ENCODE data around the gene AZIN2.
A peak's percentile ranks its signal among the peaks of the same experiment; 100 is the strongest.

Gene AZIN2

DNA sequence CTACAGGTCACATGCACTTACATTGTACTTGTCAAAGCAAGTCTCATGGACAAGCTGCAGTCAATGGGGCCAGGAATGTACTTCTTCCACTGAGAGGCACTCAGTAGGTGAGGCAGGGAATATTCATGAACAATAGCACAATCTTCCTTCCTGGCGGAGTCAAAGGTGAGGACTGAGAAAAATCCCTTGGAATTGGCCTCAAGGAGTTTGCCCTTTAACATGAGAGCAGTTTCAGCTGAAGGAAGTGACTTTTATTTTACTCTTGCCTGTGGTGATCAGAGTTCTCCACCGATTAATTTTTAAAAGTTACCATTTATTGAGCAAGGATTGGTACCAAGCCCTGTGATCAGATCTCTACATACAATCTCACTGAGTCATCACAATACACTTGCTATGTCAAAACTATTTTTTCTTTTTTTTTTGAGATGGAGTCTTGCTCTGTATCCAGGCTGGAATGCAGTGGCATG is 33.1 kb upstream of the AZIN2 start:
- TF ChIP-seq, protein P1, sequence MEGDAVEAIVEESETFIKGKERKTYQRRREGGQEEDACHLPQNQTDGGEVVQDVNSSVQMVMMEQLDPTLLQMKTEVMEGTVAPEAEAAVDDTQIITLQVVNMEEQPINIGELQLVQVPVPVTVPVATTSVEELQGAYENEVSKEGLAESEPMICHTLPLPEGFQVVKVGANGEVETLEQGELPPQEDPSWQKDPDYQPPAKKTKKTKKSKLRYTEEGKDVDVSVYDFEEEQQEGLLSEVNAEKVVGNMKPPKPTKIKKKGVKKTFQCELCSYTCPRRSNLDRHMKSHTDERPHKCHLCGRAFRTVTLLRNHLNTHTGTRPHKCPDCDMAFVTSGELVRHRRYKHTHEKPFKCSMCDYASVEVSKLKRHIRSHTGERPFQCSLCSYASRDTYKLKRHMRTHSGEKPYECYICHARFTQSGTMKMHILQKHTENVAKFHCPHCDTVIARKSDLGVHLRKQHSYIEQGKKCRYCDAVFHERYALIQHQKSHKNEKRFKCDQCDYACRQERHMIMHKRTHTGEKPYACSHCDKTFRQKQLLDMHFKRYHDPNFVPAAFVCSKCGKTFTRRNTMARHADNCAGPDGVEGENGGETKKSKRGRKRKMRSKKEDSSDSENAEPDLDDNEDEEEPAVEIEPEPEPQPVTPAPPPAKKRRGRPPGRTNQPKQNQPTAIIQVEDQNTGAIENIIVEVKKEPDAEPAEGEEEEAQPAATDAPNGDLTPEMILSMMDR (conservative IDR thresholded peaks at IDR 0.05; ENCODE audit: control insufficient read depth, insufficient read depth, low read depth, low read length), result no peak
- DNase-seq (ENCODE audit: low read depth), result peak; percentile 35
- no peak overlapping the region for H3K4me3 ChIP-seq (ENCODE audit: control insufficient read depth, low read depth, low read length)

DNA sequence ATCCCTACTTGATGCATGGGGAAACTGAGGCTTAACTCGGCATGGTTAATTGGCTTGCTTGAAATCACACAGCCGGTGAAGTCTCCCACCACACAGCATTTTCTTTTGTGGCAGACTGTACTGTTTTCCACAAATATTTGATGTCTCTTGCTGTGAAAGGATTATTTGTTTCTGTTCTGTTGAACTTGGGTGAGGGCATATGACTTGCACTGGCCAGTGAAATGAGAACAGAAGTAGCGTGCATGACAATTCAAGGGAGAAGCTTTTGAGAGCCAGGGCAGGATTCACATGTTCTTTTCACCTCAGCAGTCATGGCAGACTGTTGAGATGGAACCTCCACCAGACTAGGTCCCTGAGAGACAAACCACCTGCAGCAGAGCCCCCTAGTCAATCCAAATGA is 32.5 kb upstream of the AZIN2 start:
- no peak overlapping the region for H3K4me3 ChIP-seq (ENCODE audit: control insufficient read depth, low read depth, low read length)
- no peak for DNase-seq (ENCODE audit: low read depth)
- TF ChIP-seq, protein P1 (conservative IDR thresholded peaks at IDR 0.05; ENCODE audit: control insufficient read depth, insufficient read depth, low read depth, low read length), result no peak

DNA sequence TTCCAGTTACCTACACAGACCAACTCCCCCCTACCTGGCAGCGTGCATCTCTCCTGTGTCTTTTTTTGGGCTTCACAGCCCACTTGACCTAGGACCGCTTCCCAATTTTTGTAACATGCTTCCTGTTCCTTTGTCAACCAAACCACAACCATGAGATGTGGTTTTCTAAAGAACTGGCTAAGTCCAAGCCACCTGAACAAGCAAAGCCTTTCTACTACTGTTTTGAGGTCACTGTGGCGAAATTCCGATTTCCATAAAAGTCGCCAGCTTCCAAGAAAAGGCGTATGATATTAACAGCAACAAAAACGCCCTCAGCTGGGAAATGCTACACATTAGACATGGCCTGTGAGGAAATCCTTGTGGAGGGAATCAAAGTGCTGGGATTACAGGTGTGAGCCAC is 31.6 kb upstream of the AZIN2 start:
- H3K4me3 ChIP-seq (ENCODE audit: control insufficient read depth, low read depth, low read length), result no peak overlapping the region
- no peak for DNase-seq (ENCODE audit: low read depth)
- TF ChIP-seq, protein P1 (conservative IDR thresholded peaks at IDR 0.05; ENCODE audit: control insufficient read depth, insufficient read depth, low read depth, low read length), result no peak

DNA sequence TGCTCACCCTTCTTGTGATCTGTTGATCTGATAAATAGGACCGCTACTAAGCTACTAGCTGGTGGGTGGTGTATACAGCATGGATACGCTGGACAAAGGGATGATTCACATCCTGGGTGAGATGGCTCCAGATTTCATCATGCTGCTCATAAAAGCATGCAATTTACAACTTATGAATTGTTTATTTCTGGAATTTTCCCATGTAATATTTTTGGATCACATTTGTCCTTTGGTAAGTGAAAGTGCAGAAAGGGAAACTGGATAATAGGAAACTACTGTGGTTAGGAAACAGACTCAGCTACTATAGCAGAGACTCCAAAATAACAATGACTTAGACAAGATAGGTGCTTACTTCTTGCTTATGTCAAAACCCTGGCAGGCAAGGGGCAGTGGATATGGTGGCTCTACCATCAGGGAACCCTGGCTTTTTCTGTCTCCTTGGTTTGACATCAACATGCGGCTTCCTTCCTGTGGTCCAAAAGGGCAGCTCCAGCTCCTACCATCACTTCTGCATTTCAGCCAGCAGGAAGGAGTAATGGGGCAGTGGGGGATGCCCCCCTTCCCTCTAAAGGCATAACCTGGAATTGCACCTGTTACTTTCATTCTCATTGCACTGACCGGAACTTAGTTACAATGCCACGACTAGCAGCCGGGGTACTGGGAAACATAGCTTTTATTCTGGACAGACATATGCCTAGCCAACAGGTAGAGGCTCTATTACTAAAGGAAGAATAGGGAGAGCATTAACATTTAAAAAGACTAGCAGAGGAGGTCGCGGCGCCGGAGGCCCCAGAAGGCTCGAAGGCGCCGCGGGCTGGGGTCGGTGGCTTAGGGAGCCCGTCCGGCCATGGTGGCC is 30.5 kb upstream of the AZIN2 start:
- TF ChIP-seq, protein P1 (conservative IDR thresholded peaks at IDR 0.05; ENCODE audit: control insufficient read depth, insufficient read depth, low read depth, low read length), result peak; percentile 10
- no peak overlapping the region for H3K4me3 ChIP-seq (ENCODE audit: control insufficient read depth, low read depth, low read length)
- peak; percentile 90 for DNase-seq (ENCODE audit: low read depth)

DNA sequence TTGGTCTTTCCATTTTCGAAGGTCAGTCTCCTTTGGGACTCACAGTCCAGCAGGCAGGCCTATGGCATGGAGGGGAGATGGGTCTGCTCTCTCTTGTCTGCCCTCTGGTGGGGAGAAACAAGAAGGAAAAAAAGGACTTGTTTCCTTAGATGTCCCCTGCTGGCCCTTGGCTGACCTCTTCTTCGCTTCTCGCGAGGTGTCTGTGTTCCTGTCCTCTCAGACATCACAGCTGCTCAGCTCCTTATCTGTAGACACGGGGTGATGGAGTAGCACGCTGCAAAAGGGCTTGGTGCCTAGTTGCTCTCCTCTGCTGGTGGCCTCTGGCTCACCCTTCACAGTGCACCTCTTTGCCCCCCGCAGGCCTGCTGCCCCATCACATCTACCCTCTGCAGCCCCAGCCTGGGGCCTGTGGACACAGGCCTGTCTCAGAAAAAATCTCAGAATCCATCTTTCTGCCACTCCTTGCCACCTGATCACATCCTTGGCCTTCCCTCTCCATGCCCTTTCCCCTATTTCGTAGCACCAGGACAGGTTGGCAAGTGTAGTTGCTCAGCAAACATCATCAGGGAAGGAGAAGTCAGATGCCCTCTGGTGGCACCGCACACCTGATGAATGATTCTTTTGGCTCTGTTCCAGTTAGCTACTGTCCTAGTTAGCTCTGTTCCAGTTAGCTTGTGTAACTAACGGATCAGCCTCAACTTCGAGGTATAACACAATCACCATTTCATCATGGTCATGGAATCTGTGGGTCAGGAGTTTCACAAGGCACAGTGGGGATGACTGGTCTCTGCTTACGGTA is 25.5 kb upstream of the AZIN2 start:
- DNase-seq (ENCODE audit: low read depth), result peak; percentile 90
- H3K4me3 ChIP-seq (ENCODE audit: control insufficient read depth, low read depth, low read length), result no peak overlapping the region
- TF ChIP-seq, protein P1 (conservative IDR thresholded peaks at IDR 0.05; ENCODE audit: control insufficient read depth, insufficient read depth, low read depth, low read length), result peak; percentile 87

DNA sequence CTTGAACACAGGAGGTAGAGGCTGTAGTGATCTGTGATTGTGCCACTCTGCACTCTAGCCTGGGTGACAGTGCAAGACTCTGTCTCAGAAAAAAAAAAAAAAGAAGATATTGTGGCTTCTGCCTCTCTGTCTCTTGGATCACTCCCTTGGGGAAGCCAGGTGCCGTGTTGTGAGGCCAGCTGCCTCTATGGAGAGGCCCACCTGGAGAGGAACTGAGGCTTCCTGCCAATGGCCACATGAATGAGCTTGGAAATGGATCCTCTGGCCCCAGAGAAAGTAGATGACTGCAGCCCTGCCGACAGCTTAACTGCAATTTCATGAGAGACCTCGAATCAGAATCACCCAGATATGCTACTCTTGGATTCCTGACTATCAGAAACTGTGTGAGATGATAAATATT is 24.5 kb upstream of the AZIN2 start:
- TF ChIP-seq, protein P1 (conservative IDR thresholded peaks at IDR 0.05; ENCODE audit: control insufficient read depth, insufficient read depth, low read depth, low read length), result no peak

More for the DNA sequence above, 24.5 kb upstream of the AZIN2 start:
- DNase-seq (ENCODE audit: low read depth), result no peak
- H3K4me3 ChIP-seq (ENCODE audit: control insufficient read depth, low read depth, low read length), result no peak overlapping the region
